SH-SY5Y (cell line): ENCODE data around the gene MAST4.

Experiments
- GATA2 ChIP-seq: IDR thresholded peaks from 2 replicates; pipeline ENCODE4 v1.6.1; 2011; ENCODE audit warnings: mild to moderate bottlenecking, low read depth, low read length
- GATA3 ChIP-seq: IDR thresholded peaks from 2 replicates; pipeline ENCODE4 v1.6.1; 2011; ENCODE audit warnings: low read depth, mild to moderate bottlenecking, low read length, moderate library complexity

DNA sequence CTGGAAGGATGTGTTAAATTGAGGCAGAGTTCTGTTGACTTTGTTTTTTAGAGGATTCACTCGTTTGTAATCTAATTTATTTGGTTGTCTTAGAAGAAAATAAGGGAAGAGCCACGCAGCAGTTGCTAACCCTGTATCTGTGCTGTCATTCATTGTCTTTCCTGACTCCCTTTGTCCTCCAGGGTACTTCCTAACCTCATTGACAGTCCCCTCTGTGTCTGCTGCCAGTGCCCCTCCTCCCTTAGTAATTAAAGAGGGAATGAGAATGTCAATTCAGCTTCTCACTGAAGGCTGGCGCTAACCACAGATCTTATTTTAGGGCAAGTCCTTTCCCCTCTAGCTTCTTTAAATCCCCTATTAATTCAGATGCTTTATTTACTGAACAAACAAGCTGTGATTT, 84.0 kb downstream of the MAST4 start:
- TF ChIP-seq GATA3 = no peak
- no peak for TF ChIP-seq GATA2
